HG03460 (cell line): Measurements from ENCODE around the gene MPPED2.

ENCODE experiments used
- ATAC-seq: cut with Tn5 transposase; IDR thresholded peaks from one replicate; pipeline ENCODE4 v1.9.1; 2021; ENCODE audit not compliant: unreplicated experiment

Gene MPPED2

DNA sequence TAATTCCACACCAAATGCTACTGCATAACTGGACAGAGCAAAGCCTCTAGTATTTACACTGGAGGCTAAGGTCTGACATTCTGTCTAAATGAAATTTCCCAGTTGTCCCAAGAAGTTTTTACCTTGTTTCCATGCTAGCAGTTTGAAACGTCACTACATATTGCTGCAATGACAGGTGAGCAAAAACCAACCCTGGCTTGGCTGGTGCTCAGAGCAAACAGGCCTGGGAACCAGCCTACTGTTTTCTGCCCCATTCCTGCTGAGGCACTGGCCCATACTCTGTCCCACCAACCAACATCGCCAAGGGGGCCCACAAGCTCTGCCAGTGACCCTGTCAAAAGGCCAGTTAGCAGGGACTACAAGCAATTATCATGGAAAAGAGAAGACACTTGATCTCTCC is 131.1 kb downstream of the MPPED2 start:
- no peak for ATAC-seq

DNA sequence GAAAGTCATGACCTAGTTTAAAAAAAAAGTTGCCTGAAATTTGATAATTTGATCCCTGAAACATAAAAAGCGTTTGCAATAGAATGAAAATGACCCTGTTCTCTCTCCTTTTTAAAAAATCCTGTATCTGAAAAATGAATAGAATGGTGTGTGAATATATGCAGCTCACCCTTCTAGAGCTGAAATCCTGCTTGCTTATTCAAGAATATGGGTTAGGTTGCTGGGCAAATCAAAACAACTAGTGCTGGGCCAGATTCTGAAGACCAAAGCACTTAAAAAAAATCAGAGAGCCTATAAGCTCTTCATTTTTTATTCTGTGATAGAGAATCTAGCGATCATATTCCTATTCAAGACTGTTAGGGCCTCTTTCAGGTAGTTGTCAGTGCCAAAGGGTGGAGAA is 131.6 kb downstream of the MPPED2 start:
- no peak for ATAC-seq

- no peak for ATAC-seq
Observed at GRCh38 chr11:30454111-30454510, 132.0 kb downstream of the MPPED2 start.

- ATAC-seq = no peak
Observed at GRCh38 chr11:30453705-30454104, 132.4 kb downstream of the MPPED2 start.

- no peak for ATAC-seq
Observed at GRCh38 chr11:30452842-30453241, 133.3 kb downstream of the MPPED2 start.

DNA sequence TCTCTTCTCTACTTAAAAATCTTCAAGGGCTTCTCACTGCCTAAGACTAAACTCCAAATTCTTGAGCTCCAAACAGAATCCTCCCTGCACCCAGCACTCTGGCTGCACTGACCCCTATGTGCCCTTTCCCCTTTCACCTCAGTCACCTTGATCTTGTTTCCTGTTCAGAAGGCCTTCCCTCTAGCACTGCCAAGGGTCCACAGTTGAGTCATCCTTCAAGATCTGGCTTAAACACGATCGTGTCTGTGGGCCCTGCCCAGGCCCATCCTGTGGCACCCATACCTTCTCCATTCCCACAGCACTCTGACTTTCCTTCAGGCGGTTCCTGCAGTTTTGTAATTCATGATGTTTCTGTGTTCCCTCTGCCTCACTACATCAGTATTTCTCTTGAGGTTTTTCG is 134.0 kb downstream of the MPPED2 start:
- no peak for ATAC-seq

DNA sequence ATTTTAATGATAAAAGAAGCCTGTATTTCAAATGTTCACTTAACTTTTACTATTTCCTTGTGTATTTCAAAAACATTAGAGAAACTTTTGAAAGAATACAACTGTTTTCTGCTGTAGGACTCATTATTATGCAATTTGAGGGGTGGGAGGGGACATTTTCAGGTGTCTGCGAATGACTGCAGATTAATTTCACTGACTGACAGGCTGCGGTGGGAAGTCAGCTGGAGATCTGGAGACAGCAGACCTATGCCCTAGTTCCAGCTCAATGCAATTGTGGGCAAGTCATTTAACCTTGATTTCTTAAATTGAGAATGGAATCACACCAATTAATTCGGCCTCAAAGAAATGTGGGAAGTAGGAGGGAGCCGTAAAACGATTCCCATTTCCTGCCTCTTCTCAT is 134.5 kb downstream of the MPPED2 start:
- ATAC-seq = no peak

GRCh38 chr11:30451167-30451566 is 135.0 kb downstream of the MPPED2 start:
- ATAC-seq = no peak

GRCh38 chr11:30447058-30447640 is 139.0 kb downstream of the MPPED2 start:
- no peak for ATAC-seq

DNA sequence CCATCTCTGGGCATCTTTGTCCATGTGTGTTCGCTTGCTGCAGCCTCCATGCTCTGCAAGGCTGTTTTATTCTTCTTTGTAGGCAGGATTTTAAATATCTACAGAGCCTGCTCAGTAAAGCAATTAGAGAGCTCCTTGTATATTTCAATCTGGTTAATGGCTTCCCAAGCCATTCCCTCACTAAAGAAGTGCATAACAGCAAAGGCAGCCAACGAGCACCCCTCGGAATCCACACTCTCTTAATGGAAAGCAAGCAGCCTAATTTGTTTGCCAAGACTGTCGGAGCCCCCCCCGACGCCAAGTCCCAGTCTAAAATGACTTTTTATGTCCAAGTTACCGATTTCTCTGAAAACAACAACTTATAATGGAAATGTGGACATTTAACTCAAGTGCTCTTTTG is 139.6 kb downstream of the MPPED2 start:
- ATAC-seq = no peak

DNA sequence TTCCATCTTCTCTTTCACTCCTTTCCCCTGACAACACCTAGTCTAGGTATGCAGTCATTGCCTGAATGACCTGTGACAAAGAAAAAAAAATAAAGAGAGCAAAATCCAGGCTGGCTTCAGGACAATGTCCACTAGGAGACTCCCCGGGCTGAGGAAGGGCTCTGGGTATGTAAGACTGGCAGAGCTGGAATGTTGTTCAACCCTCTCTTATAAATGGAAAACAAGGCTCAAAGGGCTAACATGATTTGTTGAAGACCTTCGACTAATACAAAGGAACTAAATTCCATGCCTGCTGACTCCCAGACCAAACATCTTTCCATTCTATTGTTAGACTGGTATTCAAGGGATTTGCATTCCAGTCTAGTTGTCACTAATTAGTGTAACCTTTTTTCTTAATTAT is 141.1 kb downstream of the MPPED2 start:
- ATAC-seq = no peak

GRCh38 chr11:30440510-30440909 is 145.6 kb downstream of the MPPED2 start:
- ATAC-seq = no peak

GRCh38 chr11:30436801-30437200 is 149.4 kb downstream of the MPPED2 start:
- no peak for ATAC-seq

GRCh38 chr11:30435488-30435887 is 150.7 kb downstream of the MPPED2 start:
- no peak for ATAC-seq

DNA sequence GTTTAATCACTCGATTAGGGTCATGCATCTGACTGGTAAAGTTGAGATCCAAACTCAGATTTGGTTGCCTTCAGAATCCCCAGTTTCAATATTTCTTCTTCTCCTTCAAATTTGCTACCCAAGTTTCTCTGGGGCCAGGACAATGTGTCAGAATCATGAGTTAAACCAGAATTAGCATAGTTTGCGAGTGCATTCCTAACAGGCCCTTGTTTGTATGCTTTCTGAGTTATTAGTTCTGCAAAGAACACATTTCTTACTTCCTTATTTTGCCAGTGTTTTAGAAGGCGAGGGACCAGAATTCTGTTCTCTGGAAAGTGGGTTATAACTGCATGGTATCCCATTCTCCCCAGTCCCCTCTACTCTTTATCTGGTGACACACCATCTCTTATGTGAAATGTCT is 151.3 kb downstream of the MPPED2 start:
- ATAC-seq = no peak

DNA sequence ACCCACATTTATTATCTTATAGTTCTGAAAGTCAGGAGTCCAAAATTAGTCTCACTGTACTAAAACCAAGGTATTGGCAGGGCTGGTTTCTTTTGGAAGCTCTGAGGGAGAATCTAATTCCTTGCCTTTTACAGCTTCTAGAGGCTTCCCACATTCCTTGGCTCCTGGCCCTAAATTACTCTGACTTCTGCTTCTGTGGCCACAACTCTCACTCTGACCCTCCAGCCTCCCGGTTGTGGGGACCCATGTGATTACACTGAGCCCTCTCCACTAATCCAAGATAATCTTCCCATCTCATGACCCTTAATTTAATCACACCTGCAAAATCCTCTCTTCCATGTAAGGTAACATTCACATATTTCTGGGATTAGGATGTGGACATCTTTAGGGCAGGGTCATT is 152.3 kb downstream of the MPPED2 start:
- ATAC-seq = no peak

- ATAC-seq = no peak
Observed at GRCh38 chr11:30432716-30433115, 153.4 kb downstream of the MPPED2 start.

DNA sequence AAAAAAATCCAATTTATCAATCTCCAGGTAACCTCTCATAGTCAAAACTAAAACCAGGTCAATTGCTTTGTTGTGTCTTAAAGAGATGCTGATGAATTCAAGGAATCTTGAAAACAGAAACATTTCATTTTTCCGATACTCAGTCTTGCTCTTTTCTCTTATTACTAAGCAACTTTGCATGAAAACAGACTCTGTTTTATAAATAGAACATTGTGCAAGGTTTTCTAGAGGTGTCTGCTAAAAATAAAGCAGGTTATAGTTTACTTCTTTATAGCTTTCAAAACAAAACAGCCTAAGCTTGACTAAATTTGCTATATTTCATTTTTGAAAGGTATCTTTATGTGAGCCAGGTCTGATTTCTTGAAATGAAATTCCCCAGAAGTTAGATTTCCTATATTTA is 154.0 kb downstream of the MPPED2 start:
- no peak for ATAC-seq

- no peak for ATAC-seq
Observed at GRCh38 chr11:30431127-30431814, 154.9 kb downstream of the MPPED2 start.

DNA sequence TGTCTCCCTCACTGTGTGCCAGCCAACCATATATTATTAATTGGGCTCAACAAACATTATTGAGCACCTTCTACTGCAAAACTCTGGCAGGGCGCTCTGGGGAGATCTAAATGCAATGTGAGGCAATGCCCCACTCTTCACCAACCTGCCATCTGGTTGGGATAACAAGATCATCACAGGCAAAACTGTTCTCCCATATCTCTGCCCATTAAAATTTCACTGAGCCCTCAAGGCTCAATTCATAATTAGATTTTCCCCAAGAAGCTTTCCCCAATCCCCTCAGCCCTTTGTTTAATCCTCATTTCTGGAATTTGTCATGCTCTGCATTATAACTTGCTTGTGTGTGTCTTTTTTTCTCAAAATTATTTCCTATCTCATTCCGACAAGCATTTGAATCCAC is 156.6 kb downstream of the MPPED2 start:
- ATAC-seq = no peak

- no peak for ATAC-seq
Observed at GRCh38 chr11:30426781-30427180, 159.4 kb downstream of the MPPED2 start.

GRCh38 chr11:30424844-30425243 is 161.3 kb downstream of the MPPED2 start:
- no peak for ATAC-seq

DNA sequence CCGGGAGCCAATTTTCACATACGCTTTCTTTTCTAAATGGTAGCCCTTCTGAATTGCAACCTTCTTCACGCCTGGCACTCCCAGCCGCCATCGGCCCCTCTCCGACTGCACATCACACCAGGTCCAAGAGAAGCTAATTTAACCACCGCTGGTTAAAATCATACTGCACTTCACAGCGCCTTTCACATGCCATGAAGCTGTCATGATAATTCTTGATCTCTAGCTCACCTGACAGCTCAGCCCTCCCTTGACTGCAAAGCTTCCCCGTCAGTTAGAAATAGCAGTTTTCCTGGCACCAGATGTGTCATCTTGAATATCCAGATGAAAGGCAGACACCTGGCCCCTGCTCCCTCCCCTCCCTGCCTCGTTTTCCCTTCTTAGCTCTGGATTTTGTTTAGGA is 161.8 kb downstream of the MPPED2 start:
- no peak for ATAC-seq
